Measurements from ENCODE around the gene SUN2. TPM values are rescaled to one million over a fixed set of nuclear protein-coding genes. Genes with fewer than 3 reads are reported as not detected.

SUN2 gene
- total and polyA plus RNA-seq, 2 of the 13 experiments (the other 11 are each of a cell fraction or from before 2014, with no cell fraction given): 45.6 to 56.6 TPM

- TF ChIP-seq RNF219 (CRISPR knock-in tag; IDR thresholded peaks at IDR 0.05) (no peak), MYNN (CRISPR knock-in tag; IDR thresholded peaks at IDR 0.05; ENCODE audit: low read depth) (no peak), ZNF678 (CRISPR knock-in tag; IDR thresholded peaks at IDR 0.05) (0 out of 2 replicates have a peak, but pooled peaks have one; percentile 55), PAF1 (CRISPR knock-in tag; IDR thresholded peaks at IDR 0.05) (no peak), ZKSCAN8 (CRISPR knock-in tag; IDR thresholded peaks at IDR 0.05; ENCODE audit: borderline replicate concordance) (peak; percentile 64; the same call in 1 of the 2 replicates), ZBTB33 (CRISPR knock-in tag; IDR thresholded peaks at IDR 0.05) (peak; percentile 39; the same call in 1 of the 2 replicates), KAT8 (CRISPR knock-in tag; IDR thresholded peaks at IDR 0.05) (peak; percentile 48; the same call in 1 of the 2 replicates), RARA (CRISPR knock-in tag; IDR thresholded peaks at IDR 0.05) (peak; percentile 92), FLYWCH1 (CRISPR knock-in tag; IDR thresholded peaks at IDR 0.05) (no peak), ZNF841 (CRISPR knock-in tag; IDR thresholded peaks at IDR 0.05; ENCODE audit: borderline replicate concordance) (no peak), ZNF224 (CRISPR knock-in tag; IDR thresholded peaks at IDR 0.05) (no peak), ATF2 (CRISPR knock-in tag; IDR thresholded peaks at IDR 0.05) (peak; percentile 39; the same call in 1 of the 2 replicates), ZNF761 (CRISPR knock-in tag; conservative IDR thresholded peaks at IDR 0.05) (no peak)
- TF ChIP-seq, protein P1, sequence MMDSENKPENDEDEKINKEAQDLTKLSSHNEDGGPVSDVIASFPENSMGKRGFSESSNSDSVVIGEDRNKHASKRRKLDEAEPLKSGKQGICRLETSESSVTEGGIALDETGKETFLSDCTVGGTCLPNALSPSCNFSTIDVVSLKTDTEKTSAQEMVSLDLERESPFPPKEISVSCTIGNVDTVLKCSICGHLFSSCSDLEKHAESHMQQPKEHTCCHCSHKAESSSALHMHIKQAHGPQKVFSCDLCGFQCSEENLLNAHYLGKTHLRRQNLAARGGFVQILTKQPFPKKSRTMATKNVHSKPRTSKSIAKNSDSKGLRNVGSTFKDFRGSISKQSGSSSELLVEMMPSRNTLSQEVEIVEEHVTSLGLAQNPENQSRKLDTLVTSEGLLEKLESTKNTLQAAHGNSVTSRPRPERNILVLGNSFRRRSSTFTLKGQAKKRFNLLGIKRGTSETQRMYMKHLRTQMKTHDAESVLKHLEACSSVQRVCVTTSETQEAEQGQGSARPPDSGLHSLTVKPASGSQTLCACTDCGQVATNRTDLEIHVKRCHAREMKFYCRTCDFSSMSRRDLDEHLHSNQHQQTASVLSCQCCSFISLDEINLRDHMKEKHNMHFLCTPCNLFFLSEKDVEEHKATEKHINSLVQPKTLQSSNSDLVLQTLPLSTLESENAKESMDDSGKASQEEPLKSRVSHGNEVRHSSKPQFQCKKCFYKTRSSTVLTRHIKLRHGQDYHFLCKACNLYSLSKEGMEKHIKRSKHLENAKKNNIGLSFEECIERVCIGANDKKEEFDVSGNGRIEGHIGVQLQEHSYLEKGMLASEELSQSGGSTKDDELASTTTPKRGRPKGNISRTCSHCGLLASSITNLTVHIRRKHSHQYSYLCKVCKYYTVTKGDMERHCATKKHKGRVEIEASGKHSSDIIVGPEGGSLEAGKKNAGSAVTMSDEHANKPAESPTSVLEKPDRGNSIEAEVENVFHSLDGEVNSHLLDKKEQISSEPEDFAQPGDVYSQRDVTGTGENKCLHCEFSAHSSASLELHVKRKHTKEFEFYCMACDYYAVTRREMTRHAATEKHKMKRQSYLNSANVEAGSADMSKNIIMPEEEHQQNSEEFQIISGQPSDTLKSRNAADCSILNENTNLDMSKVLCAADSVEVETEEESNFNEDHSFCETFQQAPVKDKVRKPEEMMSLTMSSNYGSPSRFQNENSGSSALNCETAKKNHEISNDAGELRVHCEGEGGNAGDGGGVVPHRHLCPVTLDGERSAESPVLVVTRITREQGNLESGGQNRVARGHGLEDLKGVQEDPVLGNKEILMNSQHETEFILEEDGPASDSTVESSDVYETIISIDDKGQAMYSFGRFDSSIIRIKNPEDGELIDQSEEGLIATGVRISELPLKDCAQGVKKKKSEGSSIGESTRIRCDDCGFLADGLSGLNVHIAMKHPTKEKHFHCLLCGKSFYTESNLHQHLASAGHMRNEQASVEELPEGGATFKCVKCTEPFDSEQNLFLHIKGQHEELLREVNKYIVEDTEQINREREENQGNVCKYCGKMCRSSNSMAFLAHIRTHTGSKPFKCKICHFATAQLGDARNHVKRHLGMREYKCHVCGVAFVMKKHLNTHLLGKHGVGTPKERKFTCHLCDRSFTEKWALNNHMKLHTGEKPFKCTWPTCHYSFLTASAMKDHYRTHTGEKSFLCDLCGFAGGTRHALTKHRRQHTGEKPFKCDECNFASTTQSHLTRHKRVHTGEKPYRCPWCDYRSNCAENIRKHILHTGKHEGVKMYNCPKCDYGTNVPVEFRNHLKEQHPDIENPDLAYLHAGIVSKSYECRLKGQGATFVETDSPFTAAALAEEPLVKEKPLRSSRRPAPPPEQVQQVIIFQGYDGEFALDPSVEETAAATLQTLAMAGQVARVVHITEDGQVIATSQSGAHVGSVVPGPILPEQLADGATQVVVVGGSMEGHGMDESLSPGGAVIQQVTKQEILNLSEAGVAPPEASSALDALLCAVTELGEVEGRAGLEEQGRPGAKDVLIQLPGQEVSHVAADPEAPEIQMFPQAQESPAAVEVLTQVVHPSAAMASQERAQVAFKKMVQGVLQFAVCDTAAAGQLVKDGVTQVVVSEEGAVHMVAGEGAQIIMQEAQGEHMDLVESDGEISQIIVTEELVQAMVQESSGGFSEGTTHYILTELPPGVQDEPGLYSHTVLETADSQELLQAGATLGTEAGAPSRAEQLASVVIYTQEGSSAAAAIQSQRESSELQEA (CRISPR knock-in tag; IDR thresholded peaks at IDR 0.05; ENCODE audit: not compliant biosample characterization): no peak
Measured at GRCh38 chr22:38755155-38755910, 465 bp downstream of the SUN2 start (continued).

All from HepG2 (cell line).